H1 (cell line): Measurements from ENCODE around the gene SLC22A23. TPM values are rescaled to one million over a fixed set of nuclear protein-coding genes. Genes with fewer than 3 reads are reported as not detected.

Experiments
- BACH1 ChIP-seq: IDR thresholded peaks from 2 replicates; pipeline ENCODE4 v1.6.1; 2012; ENCODE audit warnings: low read length, improper control_type of control experiment
- JUN ChIP-seq: IDR thresholded peaks from 2 replicates; pipeline ENCODE4 v1.6.1; 2011; ENCODE audit warnings: low read depth, mild to moderate bottlenecking, improper control_type of control experiment, low read length
- MAFK ChIP-seq: IDR thresholded peaks from 2 replicates; pipeline ENCODE4 v1.6.1; 2012; ENCODE audit warnings: low read depth, mild to moderate bottlenecking, improper control_type of control experiment, low read length
- SP2 ChIP-seq: IDR thresholded peaks from 2 replicates; pipeline ENCODE4 v1.6.1; 2012; ENCODE audit warnings: mild to moderate bottlenecking, low read length, inconsistent platforms
- polyA plus RNA-seq, 7 experiments: library from polyadenylated mRNA; depleted of rRNA in 3 of 7; stranded (reverse) in 5 of 7; unstranded in 2 of 7; fragments of >200 nt in 5 of 7; fragments of 200-250 nt in 2 of 7; gene quantifications; 1 replicate in 5 of 7; 2 replicates in 1 of 7; 4 replicates in 1 of 7; pipeline versions ENCODE4 v1.2.1 to v1.2.3, GENCODE V29; 2011 to 2013; ENCODE audit warnings: missing spikeins in 2 of 7, mixed read lengths in 2 of 7
- total RNA-seq: library from RNA; stranded (reverse); fragmentation: NEBNext Ultra II Directional; extraction: Animal tissue kit (Norgen Biotek cat#: 25700); gene quantifications from 2 replicates; pipeline ENCODE4 v1.2.1, GENCODE V29; 2021
- TF ChIP-seq, protein P1 (sequence below): fragments of 300-600 bp; sonication (generic); IDR thresholded peaks from 2 replicates; pipeline ENCODE4 v1.7.1; 2012; ENCODE audit warnings: low read length, moderate library complexity, mild to moderate bottlenecking, inconsistent platforms; ENCODE audit not compliant: insufficient replicate concordance

SLC22A23 gene
- total and polyA plus RNA-seq, 2 of the 8 experiments (the other 6 are each of a cell fraction or from before 2014, with no cell fraction given), result 9.9 to 38.4 TPM

DNA sequence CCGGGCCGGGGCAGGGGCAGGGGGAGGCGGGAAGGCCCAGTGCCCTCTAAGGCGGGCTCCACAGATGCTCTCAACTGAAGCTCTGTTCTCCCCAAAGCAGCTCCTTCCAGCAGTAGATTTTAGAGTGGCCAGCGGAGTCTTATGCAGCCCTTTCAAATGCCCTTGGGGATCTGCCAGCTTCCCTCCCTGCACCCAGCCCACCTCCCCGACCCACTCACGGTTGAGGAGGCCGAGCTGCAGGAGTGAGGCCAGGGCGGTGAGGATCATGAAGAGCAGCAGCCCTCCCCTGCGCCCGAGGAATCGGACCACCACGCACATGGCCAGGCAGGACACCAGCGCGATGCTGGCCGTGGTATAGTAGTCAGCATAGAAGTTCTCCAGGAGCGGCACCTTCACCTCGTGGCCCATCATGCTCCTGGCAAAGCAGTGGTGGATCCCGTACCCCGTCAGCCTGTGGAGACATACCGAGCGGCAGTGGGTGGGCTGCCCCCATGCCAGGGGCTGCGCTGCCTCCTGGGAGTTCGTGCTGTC is 170.1 kb downstream of the SLC22A23 start (continued):
- TF ChIP-seq JUN (no peak), BACH1 (no peak), SP2 (no peak), MAFK (no peak)
- TF ChIP-seq, protein P1, sequence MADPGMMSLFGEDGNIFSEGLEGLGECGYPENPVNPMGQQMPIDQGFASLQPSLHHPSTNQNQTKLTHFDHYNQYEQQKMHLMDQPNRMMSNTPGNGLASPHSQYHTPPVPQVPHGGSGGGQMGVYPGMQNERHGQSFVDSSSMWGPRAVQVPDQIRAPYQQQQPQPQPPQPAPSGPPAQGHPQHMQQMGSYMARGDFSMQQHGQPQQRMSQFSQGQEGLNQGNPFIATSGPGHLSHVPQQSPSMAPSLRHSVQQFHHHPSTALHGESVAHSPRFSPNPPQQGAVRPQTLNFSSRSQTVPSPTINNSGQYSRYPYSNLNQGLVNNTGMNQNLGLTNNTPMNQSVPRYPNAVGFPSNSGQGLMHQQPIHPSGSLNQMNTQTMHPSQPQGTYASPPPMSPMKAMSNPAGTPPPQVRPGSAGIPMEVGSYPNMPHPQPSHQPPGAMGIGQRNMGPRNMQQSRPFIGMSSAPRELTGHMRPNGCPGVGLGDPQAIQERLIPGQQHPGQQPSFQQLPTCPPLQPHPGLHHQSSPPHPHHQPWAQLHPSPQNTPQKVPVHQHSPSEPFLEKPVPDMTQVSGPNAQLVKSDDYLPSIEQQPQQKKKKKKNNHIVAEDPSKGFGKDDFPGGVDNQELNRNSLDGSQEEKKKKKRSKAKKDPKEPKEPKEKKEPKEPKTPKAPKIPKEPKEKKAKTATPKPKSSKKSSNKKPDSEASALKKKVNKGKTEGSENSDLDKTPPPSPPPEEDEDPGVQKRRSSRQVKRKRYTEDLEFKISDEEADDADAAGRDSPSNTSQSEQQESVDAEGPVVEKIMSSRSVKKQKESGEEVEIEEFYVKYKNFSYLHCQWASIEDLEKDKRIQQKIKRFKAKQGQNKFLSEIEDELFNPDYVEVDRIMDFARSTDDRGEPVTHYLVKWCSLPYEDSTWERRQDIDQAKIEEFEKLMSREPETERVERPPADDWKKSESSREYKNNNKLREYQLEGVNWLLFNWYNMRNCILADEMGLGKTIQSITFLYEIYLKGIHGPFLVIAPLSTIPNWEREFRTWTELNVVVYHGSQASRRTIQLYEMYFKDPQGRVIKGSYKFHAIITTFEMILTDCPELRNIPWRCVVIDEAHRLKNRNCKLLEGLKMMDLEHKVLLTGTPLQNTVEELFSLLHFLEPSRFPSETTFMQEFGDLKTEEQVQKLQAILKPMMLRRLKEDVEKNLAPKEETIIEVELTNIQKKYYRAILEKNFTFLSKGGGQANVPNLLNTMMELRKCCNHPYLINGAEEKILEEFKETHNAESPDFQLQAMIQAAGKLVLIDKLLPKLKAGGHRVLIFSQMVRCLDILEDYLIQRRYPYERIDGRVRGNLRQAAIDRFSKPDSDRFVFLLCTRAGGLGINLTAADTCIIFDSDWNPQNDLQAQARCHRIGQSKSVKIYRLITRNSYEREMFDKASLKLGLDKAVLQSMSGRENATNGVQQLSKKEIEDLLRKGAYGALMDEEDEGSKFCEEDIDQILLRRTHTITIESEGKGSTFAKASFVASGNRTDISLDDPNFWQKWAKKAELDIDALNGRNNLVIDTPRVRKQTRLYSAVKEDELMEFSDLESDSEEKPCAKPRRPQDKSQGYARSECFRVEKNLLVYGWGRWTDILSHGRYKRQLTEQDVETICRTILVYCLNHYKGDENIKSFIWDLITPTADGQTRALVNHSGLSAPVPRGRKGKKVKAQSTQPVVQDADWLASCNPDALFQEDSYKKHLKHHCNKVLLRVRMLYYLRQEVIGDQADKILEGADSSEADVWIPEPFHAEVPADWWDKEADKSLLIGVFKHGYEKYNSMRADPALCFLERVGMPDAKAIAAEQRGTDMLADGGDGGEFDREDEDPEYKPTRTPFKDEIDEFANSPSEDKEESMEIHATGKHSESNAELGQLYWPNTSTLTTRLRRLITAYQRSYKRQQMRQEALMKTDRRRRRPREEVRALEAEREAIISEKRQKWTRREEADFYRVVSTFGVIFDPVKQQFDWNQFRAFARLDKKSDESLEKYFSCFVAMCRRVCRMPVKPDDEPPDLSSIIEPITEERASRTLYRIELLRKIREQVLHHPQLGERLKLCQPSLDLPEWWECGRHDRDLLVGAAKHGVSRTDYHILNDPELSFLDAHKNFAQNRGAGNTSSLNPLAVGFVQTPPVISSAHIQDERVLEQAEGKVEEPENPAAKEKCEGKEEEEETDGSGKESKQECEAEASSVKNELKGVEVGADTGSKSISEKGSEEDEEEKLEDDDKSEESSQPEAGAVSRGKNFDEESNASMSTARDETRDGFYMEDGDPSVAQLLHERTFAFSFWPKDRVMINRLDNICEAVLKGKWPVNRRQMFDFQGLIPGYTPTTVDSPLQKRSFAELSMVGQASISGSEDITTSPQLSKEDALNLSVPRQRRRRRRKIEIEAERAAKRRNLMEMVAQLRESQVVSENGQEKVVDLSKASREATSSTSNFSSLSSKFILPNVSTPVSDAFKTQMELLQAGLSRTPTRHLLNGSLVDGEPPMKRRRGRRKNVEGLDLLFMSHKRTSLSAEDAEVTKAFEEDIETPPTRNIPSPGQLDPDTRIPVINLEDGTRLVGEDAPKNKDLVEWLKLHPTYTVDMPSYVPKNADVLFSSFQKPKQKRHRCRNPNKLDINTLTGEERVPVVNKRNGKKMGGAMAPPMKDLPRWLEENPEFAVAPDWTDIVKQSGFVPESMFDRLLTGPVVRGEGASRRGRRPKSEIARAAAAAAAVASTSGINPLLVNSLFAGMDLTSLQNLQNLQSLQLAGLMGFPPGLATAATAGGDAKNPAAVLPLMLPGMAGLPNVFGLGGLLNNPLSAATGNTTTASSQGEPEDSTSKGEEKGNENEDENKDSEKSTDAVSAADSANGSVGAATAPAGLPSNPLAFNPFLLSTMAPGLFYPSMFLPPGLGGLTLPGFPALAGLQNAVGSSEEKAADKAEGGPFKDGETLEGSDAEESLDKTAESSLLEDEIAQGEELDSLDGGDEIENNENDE, result no peak
- TF ChIP-seq, all 59 proteins: peak for 0
